TTC549 (cell line): ENCODE data around the gene SDHAF1.
"Not testable (repeated sequence)": the region's sequence is repeated elsewhere in the genome, so short reads cannot be mapped to it uniquely, and the experiment has no call there.

Experiments
- FAIRE-seq: peaks from 2 replicates; lab custom pipeline; 2012; peaks lifted over from hg19 to GRCh38; lab: Jason Lieb, UNC

Gene SDHAF1

DNA sequence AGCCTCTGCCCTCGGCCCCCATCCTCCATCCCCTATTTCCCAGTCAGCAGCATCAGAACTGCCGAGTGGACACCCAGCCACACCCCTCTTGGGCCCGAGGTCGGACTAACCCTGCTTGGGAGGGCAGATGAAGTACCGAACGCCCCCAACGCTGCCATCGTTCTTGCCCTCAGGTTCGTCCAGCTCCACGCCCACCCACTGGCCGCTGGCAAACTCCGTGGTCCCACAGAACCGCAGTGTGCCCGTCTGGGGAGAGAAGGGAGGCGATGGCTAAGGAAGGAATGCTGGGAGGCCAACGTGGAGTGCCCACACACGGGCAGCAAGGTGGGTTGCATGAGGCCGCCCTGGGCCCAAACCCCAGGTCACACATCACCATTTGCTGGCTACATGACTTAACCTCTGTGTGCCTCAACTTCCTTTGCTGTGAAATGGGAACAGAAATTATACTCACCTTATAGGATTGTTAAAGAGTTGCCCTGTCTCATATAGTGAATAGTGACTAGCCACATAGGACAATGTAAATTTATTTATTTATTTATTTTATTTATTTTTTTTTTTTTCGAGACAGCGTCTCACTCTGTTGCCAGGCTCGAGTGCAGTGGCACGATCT, 24.2 kb downstream of the SDHAF1 start:
- no peak for FAIRE-seq

DNA sequence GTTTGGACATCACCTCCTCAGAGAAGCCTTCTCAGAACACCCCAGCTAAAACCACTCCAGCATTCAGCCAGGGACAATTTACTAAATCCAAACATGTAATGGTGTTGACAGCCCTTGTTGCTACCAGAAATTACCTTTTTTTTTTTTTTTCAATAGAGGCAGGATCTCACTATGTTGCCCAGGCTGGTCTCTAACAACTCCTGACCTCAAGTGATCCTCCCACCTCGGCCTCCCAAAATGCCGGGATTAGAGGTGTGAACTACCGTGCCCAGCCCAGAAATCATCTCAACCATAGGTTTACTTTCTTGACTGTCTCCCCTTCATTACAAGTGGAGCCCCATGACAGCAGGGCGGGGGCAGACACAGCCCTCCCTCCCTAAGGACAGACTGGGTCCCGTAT, 28.4 kb downstream of the SDHAF1 start:
- FAIRE-seq = no peak

DNA sequence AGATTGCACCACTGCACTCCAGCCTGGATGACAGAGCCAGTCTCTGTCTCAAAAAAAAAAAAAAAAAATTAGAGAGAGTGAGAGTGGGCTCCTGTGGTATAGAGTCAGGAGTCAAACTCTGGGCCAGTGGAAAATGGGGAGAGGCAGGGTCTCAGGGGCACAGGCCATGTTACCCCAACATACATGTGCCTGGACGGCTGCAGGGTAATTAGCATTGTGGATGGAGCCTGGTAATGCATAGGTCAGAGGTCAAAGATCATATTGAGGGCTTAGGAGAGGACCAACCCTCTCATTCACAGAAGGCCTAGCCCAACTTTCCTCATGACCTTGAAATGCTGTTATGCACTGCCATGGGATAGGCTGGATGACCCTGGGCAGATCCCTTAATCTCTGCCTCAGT, 30.6 kb downstream of the SDHAF1 start:
- FAIRE-seq = no peak

DNA sequence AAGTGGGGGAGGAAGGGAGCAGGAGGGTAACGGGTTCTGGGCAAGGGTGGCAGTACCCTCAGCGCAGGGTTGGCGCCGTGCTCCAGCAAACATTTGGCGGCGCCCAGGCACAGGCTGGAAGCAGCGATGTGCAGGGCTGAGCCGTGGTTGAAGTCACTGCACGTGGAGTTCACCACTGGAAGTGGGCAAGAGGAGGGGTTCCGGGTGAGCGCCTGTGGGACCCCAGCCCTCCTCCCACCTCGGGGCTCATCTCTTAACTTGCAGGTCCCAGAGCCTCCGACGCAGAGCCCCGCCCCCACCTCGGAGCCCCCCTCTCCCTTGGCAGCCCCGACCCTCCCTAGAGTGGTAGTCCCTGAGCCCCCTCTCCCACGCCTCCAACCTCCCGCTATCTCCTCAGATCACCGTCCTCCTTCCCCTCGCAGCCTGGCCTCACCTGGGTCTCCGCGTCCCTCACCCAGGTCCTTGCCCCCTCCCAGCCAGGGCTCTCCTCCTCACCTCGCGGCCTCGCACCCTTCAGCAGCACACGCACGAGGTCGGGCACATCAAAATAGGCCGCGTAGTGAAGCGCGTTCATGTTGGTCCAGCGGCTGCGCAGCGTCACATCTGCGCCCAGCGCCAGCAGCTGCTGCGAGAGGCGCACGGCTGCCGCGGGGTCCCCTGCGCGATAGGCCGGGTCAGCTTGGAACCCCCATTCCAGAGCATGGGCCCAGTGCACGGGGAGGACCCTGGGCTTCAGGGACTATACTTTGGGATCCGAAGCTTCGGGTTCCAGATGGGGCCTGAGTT, 31.3 kb downstream of the SDHAF1 start:
- no peak for FAIRE-seq

DNA sequence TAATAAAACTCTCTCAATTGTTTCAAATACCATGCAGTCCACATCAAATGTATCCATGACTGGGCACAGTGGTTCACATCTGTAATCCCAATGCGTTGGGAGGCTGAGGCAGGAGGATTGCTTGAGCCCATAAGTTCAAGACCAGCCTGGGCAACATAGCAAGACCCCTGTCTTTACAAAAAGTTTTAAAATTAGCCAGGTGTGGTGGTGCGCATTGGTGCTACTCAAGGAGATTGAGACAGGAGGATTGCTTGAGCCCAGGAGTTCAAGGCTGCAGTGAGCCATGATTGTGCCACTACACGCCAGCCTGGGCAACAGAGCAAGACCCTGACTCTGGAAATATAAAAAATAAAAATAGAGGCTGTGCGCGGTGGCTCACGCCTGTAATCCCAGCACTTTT, 32.7 kb downstream of the SDHAF1 start:
- FAIRE-seq = no peak

DNA sequence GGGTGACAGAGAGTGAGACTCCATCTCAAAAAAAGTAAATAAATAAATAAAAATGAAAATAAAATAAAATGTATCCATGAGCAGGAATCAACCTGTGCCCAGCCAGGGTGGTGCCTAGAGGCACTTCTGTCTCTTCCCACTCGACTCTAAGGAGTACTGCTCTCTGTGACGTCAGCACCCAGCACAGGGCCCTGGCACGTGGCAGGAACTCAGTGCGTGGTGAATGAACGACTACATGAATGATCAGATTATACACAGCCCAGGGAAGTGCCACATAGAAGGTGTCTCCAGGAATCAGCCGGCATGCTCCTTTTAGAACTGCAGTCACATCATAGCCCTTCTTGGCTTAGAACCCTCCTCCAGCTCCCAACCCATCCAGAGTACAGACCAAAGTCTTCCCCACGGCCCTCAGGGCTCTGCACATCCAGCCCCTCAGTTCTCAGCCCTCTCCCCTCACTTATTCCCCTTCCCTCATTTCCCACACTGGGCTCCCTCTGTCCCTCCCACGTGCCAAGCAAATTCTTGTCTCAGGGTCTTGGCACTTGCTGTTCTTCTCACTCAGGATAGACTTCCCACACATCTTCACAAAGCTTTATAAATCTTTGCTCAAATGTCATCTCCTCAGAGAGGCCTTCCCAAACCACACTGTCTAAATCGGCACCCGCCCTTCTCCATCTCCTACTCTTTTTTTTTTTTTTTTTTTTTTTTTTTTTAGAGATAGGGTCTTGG, 33.5 kb downstream of the SDHAF1 start:
- FAIRE-seq = no peak

DNA sequence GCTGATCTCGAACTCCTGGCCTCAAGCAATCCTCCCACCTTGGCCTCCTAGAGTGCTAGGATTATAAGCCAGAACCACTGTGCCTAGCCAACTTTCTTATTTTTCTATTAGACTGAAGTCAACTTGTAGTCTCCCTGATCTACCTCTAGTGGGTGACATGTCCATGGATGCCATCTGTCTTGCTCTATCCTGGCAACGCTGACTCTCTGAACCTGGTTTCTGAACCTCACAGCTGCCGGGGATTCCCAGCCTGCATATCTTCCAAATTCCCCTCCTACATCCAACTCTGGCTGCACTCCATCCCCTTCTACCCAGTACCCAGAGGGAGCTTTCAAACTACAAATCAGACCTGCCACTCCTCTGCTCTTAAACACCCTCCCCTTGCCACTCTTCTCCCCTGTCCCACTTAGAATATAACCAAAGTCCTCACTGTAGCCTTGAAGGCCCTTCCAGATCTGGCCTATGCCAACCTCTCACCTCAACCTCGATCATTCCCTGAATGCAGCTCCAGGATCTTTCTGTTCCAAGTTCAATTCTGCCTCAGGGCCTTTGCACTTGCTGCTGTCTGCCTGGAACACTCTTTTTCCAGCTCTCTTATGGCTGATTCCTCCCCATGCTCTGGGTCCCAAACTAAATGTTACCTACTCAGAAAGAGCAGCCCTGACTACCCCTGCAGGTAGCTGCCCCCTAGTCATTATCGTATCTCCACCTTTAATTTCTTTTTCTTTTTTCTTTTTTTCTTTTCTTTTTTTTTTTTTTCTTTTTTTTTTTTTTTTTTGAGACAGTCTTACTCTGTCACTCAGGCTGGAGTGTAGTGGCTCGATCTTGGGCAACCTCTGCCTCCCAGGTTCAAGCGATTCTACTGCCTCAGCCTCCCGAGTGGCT, 35.5 kb downstream of the SDHAF1 start:
- FAIRE-seq = no peak

DNA sequence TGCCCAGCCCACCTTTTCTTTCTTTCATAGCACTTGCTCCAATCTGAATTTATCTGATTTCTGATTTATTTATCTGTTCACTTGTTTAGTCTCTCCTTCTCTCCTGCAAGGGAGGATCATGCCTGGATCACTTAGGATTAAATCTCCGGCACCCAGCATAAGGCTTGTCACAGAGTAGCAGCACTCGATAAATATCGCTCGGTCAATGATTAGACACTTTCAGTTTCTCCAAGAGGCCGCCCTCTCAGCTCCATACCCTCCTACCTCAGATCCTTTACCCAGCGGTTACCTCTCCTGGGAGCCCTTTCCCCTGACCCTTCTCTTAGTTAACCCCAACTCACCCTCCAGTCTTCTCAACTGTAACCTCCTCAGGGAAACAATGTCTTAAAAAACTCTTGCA, 36.3 kb downstream of the SDHAF1 start:
- FAIRE-seq = no peak

DNA sequence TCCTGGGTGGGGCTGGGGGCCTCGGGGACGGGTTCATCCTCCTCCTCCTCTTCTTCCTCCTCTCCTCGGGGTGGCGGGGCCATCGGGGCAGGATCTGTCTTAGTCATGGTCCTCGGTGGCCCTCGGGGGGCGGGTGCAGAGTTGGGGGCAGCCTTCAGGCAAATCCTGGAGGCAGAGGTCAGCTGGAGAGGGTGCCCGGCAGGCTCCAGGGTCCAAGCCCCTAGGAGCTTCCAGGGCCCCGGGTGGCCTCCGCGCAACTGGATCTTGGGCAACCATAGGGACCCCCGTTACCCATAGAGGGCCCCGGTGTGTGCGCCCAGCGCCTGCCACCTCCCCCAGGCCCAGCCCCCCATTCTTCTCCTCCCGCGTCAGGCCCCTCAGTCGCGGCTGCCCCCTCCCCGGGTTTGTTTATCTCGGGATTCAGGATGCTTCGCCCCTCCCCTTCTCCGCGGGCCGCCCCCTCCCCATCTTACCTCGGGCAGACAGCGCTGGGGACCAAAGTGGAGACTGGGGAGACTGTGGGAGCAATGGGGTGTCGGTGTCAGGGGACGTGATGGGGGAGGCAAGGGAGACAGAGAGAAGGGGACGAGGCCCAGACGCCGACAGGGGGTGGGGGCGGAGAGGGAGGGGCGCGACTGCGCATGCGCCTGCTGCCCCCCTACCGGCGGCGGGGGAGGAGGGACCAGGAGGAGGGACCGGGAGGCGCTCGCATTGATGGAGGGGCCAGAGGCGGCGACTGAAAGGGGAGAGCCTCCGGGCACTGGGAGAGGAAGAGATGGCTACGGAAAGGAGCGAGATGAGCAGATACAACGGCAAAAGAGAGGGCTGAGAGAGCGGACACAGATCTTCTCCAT, 37.5 kb downstream of the SDHAF1 start, which contains the start of gene CLIP3:
Gene CLIP3 (minus strand): TSS at position 623 of the 854 bp plus-strand sequence. CDS start 516 bp downstream, at position 107.
- no peak for FAIRE-seq

DNA sequence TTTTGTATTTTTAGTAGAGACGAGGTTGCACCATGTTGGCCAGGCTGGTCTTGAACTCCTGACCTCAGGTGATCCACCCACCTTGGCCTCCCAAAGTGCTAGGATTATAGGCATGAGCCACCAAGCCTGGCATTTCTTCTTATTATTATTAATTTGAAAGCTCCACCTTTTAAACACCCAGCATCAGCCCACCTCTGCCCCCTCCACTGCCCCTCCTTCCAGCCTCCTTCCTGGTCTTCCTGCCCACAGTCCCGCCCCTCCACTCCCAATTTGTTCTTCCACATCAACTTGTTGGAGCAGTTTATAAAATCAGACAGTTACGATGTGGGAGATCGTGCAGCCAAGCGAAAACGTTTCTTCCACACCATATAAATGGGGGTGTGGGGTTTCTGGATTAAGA, 45.5 kb downstream of the SDHAF1 start:
- no peak for FAIRE-seq

DNA sequence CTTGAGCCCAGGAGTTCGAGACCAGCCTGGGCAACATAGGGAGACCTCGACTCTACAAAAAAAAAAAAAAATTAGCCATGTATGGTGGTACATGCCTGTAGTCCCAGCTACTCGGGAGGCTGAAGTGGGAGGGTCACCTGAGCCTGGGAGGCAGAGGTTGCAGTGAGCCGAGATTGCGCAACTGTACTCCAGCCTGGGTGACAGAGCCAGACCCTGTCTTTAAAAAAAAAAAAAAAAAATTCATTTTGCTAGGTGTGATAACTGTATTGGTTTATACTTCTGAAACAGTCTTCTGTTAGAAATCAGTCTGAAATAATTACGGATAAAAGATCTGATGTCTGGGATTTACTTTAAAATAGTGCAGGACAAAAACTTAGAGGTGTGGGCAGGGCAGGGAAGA, 46.1 kb downstream of the SDHAF1 start:
- not testable (repeated sequence) for FAIRE-seq

DNA sequence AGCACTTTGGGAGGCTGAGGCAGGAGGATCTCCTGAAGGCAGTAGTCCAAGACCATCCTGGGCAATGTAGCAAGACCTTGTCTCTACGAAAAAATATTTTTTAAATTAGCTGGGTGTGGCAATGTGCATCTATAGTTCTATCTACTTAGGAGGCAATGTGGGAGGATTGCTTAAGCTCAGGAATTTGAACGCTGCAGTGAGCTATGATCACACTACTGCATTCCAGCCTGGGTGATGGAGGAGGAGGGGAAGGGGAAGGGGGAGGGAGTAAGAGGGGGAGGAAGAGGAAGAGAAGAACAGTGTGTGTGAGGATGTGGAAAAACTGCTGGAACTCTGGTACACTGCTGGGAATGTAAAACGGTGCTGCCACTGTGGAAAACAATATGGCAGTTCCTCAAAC, 46.8 kb downstream of the SDHAF1 start:
- FAIRE-seq = no peak

DNA sequence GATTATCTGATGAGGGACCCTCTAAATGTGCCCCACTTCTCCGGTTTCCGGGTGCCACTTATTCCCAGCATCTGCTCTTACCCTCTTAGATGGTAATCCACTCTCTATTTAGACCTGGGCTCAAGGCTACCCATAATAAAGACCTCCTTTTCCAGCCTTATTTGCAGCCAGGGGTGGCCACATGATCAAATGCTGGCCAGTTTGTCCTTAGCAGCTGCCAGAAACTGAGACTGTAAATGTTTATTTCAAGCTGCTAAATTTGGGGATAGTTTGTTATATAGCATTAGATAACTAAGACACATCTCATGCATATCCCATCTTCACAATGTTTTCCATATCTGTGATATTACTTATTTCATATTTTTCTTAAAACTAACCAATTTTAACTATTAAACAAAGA, 49.0 kb downstream of the SDHAF1 start:
- FAIRE-seq = no peak
